ENCODE results near the gene JUNB.

DNA sequence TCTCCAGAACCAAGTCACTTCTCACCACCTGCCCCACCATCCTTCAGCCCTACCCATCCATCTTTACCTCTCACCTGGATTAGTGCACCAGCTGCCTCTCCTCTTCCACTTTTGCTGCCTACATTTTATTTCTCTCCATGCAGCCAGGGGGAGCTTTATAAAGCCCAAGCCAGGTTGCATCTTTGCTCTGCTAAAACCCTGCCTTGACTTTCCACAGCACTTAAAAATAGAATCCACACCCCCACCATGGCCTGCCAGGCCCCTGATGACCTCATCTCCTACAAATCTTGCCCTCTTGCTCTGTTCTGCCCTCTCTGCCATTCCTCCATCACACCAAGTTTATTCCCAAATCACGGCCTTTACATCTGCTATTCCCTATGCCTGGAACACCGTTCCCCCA, 17.7 kb upstream of the JUNB start:
- TF ChIP-seq, protein P1, sequence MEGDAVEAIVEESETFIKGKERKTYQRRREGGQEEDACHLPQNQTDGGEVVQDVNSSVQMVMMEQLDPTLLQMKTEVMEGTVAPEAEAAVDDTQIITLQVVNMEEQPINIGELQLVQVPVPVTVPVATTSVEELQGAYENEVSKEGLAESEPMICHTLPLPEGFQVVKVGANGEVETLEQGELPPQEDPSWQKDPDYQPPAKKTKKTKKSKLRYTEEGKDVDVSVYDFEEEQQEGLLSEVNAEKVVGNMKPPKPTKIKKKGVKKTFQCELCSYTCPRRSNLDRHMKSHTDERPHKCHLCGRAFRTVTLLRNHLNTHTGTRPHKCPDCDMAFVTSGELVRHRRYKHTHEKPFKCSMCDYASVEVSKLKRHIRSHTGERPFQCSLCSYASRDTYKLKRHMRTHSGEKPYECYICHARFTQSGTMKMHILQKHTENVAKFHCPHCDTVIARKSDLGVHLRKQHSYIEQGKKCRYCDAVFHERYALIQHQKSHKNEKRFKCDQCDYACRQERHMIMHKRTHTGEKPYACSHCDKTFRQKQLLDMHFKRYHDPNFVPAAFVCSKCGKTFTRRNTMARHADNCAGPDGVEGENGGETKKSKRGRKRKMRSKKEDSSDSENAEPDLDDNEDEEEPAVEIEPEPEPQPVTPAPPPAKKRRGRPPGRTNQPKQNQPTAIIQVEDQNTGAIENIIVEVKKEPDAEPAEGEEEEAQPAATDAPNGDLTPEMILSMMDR (IDR thresholded peaks at IDR 0.05), result peak; percentile 57
- no peak for TF ChIP-seq POLR2AphosphoS5 (IDR thresholded peaks at IDR 0.05; ENCODE audit: low read depth, low read length)
